Stimulated activated CD8-positive, alpha-beta memory T cell treated with anti-CD3 and anti-CD28 coated beads, Interleukin-15, amount 100 ng/mL, for 1 hour (primary cell): ENCODE measurements around the gene STX5.
A peak's percentile ranks its signal among the peaks of the same experiment; 100 is the strongest.
"Not testable (repeated sequence)": the region's sequence is repeated elsewhere in the genome, so short reads cannot be mapped to it uniquely, and the experiment has no call there.

Experiments
- DNase-seq: peaks from one replicate; pipeline ENCODE4 v3.0.0-alpha.2; 2020; ENCODE audit warnings: low read depth

Gene STX5

DNA sequence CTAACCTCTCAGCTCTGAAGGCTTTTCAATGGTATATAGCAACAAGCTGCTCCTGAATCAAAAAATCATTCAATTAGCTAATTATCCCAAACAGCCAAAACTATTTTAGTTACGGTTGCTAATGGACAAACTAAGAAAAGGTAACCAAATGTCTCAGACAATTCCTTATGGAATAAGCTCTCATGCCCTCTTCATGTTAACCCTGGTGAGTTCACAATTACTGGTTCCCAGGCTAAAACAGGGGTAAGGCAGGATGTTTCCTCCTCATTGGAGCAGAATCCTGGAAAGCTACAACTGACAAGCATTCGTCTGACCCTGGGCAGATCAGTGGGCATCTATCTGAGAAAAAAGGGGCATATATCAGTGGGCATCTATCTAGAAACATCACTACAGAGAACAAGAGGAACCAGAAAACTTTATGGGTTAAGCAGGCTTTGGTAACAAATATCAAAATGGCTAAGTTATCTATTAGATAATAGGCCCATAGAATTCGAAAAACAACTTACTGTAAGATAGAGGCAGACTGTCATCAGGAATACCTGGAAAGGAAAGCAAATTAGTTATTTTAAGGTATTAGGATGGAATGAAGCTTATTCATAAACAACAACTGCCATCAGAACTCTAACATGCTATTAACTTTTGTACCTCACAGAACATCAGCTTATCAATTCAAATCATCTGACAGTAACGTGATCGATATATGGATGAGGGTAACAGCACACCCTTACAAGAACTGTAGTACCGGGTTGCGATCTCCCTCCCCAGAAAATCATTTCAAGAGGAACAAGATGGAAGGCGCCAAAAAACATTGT, 22.4 kb upstream of the STX5 start:
- DNase-seq = no peak

- DNase-seq = no peak
Observed at GRCh38 chr11:62853279-62853965, 21.6 kb upstream of the STX5 start.

DNA sequence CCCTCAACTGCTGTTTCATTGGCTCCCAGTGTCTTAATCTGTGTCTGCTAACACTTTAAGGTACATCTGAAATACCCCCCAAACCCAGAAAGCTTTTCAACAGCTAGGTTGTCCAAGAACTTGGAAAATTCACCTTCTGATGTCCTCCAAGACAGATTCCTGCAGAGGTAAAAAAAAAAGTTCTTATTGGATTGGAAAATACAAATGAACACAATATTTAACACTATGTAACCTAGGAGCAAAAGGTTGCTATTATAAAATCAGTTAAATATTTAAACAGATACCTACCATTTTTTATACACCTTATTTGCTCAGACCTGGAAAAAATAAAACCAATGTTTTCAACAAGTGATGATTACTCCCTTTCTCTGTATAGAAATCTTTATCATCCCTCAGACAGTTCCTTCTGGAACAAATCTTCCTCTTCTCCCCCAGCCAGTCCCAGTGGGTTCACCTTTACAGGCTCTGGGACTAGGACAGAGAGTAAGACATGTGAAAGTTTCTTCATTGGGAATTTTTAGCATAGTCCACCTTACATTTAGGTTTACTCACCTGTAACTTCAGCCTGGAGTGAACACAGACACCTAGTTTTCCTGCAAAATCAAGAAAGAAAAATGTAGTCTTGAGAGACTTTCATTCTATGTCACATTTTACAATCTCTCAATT, 20.8 kb upstream of the STX5 start:
- no peak for DNase-seq

GRCh38 chr11:62851807-62852522, 20.1 kb upstream of the STX5 start:
- no peak for DNase-seq

DNA sequence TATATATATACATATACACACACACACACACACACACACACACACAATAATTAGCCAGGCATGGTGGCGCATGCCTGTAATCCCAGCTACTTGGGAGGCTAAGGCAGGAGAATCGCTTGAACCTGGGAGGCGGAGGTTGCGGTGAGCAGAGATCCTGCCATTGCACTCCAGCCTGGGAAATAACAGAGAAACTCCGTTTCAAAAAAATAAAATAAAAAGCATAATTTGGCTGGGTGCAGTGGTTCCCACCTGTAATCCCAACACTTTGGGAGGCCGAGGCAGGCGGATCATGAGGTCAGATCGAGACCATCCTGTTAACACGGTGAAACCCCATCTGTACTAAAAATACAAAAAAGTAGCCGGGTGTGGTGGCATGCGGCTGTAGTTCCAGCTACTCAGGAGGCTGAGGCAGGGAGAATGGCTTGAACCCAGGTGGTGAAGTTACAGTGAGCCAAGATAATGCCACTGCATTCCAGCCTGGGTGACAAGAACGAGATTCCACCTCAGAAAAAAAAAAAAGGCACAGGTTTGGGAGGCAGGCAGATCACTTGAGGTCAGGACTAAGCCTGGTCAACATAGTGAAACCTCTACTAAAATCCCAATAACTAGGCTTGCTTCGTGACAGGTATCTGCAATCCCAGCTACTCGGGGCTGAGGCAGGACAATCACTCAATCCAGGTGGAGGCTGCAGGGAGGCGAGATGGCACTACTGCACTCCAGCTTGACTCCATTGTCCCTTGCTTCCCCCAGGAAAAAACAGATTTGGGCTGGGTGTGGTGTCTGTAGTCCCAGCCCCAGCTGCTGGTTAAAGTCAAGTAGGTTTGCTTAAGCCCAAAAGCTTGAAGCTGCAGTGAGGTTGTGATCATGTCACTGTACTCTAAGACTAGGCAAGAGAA, 19.3 kb upstream of the STX5 start:
- DNase-seq = no peak

DNA sequence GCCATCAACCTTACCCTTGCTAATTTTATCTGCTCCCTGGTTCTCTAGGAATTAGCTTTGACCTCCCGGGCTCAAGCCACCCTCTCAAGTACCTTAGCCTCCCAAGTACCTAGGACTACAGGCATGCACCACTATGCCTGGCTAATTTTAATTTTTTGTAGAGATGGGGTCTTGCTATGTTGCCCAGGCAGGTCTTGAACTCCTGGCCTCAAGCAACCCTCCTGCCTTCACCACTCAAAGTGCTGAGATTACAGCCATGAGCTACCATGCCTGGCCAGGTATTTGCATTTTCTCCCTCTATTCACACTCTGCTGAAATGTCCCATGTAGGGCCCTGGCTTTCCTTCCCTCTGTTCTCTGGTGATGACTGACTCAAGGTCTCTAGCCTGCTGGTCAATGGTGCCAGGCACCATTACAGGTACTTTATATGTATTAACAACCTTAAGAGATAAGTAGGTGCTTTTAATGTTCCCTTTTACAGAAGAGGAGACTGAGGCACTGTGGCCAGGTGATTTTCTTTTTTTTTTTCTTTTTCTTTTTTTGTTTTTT, 16.0 kb upstream of the STX5 start:
- DNase-seq = no peak

GRCh38 chr11:62846177-62846576, 14.3 kb upstream of the STX5 start:
- no peak for DNase-seq

DNA sequence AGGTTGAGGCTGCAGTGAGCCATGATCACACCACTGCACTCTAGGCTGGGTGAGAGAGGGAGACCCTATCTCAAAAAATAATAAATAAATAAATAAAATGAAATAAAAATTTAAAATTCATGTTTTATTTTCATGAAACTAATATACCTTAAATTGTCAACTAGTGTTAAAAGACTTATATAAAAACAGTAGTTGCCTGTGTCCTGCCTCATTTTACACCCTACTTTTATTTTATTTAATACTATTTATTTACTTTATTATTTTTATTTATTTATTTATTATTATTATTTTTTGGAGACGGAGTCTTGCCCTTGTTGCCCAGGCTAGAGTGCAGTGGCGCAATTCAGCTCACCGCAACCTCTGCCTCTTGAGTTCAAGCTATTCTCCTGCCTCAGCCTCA, 12.3 kb upstream of the STX5 start:
- no peak for DNase-seq

GRCh38 chr11:62843466-62843865, 11.6 kb upstream of the STX5 start:
- no peak for DNase-seq

DNA sequence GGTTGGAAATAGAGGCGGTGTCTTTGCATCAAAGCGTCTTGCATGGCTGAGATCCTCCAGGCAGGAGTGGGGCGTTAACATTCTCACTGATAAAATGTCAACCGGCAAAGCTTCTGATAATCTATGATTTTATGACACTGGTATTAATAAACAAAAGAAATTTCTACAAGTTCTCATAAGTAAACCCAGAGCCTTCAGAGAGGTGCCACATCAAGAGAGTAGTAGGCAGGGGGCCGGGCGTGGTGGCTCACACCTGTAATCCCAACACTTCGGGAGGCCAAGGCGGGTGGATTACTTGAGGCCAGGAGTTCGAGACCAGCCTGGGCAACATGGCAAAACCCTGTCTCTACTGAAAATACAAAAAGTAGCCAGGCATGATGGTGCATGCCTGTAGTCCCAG, 11.0 kb upstream of the STX5 start:
- not testable (repeated sequence) for DNase-seq

DNA sequence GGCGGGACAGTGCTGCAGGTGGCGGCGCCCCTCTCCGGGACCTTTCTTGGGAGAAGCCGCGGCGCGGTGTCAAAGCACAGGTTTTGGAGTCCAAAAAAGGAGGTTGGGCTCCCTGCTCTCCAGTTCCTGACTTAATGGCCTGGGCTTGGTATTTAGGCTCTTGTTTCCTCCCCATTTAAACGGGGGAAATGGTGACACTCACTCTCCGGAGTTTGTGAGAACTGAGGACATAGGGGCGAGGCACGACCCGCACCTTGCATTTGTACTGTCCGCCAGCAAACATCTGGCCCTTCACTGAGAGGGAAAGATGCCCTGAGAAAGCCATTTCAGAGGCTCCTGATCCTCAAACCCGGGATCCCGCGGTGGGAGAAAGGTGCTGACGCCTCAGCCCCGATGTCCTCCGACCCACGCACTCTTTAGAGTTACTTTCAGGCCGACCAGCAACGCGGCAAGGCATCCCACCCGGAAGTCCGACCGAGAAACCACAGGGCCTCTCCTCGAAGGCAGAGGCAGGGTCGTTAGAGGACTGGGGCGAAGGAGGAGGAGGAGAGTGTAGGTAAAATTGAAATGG, 10.4 kb upstream of the STX5 start:
- DNase-seq = no peak

DNA sequence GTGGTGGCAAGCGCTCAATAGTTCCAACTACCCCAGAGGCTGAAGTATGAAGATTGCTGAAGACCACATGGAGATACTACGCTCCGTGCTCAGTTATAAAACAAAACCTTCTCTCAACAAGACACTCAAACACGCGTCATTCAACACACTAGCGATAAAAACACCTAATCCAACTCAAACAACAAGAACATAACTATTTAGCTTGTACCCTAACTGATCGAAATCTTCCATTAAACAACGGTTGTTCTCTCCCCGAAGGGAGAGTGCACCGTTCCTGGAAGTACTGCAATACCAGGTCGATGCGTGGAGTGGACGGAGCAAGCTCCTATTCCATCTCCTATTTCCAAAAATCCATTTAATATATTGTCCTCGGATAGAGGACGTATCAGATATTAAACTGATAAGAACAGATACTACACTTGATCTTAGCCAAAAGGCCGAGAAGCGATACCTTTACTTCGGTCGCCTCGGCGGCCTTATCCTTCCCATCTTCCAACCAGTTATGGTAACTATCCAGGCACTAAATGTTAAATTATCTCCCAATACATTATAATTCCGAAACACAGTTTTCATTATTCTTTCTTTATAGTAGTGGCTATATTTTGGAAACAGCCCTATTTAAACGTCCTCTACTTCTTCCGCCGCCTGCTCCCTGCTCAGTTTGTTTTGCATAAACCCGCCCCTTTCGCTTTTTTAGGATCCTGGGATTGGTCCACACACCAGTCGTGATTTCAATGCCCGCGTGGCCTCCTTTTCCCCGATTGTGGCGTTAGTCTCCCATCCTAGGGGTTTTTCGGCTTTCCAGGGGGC, 9.7 kb upstream of the STX5 start:
- DNase-seq = peak; percentile 68

DNA sequence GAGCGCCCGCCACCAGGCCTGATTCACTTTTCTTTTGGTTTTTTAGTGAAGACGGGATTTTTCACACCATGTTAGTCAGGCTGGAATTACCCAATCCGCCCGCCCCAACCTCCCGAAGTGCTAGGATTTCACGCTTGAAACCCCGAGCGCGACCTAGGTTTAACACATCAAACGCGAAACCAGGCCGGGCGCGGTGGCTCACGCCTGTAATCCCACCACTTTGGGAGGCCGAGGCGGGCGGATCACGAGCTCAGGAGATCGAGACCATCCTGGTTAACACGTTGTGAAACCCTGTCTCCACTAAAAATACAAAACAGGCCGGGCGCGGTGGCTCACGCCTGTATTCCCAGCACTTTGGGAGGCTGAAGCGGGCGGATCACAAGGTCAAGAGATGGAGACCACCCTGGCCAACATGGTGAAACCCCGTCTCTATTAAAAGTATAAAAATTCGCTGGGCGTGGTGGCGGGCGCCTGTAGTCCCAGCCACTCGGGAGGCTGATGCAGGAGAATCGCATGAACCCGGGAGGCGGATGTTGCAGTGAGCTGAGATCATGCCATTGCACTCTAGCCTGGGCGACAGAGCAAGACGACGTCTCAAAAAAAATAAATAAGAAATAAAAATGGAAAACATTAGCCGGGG, 9.0 kb upstream of the STX5 start:
- DNase-seq = peak; percentile 40

GRCh38 chr11:62839050-62839945, 7.4 kb upstream of the STX5 start, which contains the start of gene WDR74:
Gene WDR74, minus strand, starts transcription at chr11:62839590. Its CDS starts 20 bp downstream, at chr11:62839570.
- peak; percentile 80 for DNase-seq

GRCh38 chr11:62835336-62835735, 3.5 kb upstream of the STX5 start:
- DNase-seq = no peak

- no peak for DNase-seq
Observed at GRCh38 chr11:62832336-62833234, 734 bp upstream of the STX5 start, which contains the start of gene TEX54. Gene TEX54, minus strand, starts transcription at chr11:62832841.

DNA sequence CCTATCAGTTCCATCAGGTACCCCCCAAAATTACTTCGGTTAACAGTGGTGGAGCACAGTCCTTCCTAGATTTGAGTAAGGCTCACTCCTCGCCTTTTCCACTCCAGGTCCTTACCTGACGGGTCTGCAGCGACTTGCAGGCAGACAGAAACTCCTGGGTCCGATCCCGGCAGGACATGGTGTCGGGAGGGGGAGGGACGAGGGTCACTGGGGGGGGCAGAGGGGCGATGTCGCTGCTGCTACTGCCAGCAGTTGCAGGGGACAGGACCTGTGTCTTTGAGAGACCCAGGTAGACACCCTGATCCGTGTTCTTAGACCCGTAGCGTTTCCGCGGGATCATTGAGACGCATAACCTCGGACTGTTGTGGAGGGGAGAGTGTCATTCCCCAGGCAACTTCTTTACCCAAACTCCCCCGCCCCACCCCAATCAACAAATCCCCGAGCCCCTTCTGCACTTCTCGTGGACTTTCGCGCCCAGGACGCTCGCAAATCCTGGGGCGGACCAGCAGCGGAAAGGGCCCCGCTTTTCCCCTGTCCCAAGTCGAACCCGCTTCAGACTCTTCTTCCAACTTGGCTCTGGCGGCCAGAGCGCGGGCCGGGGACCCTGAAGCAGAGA, 839 bp downstream of the STX5 start:
- DNase-seq = no peak
